GM21737 (cell line): ENCODE measurements around the gene EARS2.

ENCODE experiments used
- ATAC-seq: cut with Tn5 transposase; IDR thresholded peaks from one replicate; pipeline ENCODE4 v1.9.1; 2021; ENCODE audit warnings: mild to moderate bottlenecking, moderate library complexity; ENCODE audit not compliant: unreplicated experiment

EARS2 gene

GRCh38 chr16:23508589-23509440 is 48.3 kb downstream of the EARS2 start:
- no peak for ATAC-seq

GRCh38 chr16:23506606-23506994 is 50.5 kb downstream of the EARS2 start:
- no peak for ATAC-seq

DNA sequence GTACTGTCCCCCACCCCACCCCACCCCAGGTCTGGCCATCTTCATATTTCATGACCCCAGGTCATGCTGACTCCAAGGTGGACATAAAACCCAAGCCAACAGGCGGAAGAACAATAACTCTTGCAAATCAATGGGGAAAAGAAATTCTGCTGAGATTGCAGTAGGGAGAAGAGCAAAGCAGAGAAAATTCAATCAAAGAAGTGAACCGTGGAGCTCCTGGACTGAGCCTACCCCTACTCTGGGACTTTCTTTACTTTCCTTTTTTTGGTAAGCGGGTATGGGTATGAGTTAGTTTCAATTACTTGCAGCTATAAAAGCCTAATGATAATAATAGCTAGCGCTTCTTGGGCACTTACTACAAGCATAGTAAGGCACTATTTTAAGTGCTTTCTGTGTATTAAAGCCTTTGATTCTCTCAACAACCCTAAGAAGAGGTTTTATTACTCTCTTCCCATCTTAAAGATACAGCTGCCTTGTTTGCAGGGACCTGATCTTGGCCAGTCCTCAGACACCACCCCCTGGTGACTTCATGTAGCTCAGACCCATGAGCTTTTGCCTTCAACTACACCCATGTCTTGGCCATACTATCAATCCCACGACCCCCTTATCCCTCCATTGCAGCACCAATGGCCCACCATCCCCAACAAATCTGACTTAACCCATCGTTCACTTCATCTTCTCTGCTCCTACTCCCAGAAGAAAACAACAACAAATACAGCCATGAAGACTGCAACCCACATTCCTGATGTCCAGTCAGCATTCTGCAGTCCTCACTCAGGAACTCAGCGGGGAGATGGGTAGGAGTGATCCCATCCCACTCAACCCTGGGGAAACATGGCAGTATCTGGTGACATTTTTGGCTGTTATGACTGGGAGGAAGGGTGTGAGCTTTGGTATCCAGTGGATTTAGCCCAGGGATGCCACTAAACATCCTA is 51.2 kb downstream of the EARS2 start:
- no peak for ATAC-seq

DNA sequence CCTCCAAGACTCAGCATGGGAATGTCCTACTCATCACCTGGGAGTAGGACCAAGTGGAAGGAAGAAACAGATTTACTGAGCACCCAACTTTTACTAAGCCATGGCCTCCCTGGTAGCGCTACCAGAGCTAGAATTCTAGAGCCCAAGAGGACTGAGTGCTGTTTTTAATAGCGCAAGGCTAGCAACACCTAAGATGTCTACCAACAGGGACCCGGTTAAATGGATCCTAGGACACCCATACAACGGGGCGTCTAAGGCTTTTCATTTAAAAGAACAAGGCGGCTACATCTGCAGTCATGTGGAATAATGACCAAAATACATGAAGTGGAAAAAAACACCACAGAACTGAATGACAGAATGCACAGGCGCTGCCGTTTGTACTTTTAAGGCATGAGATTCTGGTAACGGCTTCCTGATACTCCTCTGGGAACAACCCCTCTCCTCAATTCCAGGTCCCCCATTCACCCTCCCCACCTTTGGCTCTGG is 51.9 kb downstream of the EARS2 start:
- ATAC-seq: peak; percentile 7

GRCh38 chr16:23504453-23505179 is 52.5 kb downstream of the EARS2 start:
- ATAC-seq: peak; percentile 56

DNA sequence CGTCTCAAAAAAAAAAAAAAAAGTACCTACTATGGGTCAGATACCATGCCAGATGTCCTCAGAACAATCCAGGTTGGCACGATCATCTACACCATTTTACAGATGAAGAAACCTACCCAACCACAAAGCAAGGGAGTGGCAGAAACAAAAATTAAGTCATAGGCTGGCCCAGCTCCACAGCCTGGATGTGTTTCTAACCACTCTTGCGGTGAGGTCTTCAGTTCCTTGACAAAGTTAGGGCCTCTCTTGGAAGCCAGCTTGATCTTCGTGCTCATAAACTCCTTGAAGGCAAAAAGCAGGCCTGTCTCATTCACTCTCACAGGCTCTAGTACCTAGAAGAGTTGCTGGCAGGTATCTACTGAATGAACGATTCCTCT is 53.1 kb downstream of the EARS2 start:
- ATAC-seq: no peak

- ATAC-seq: no peak
These were observed 54.7 kb downstream of the EARS2 start for GRCh38 chr16:23502466-23502865.

GRCh38 chr16:23501291-23501690 is 55.9 kb downstream of the EARS2 start:
- no peak for ATAC-seq

DNA sequence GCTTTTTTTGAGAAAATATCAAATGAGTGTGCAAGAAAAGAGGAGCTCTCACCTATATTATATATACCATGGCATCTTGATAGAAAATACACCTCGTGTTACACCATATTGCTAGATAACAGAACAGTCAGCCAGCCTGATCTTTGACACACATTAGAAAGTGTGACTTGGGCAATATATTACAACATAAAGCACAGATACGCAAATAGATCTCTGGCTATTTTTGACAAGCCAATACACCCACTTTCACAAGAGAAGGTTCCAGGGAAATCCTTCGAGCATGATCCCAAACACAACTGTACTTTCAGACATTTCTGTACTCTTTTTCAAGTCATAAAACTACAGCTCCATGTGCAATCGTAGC is 56.3 kb downstream of the EARS2 start:
- ATAC-seq: no peak

DNA sequence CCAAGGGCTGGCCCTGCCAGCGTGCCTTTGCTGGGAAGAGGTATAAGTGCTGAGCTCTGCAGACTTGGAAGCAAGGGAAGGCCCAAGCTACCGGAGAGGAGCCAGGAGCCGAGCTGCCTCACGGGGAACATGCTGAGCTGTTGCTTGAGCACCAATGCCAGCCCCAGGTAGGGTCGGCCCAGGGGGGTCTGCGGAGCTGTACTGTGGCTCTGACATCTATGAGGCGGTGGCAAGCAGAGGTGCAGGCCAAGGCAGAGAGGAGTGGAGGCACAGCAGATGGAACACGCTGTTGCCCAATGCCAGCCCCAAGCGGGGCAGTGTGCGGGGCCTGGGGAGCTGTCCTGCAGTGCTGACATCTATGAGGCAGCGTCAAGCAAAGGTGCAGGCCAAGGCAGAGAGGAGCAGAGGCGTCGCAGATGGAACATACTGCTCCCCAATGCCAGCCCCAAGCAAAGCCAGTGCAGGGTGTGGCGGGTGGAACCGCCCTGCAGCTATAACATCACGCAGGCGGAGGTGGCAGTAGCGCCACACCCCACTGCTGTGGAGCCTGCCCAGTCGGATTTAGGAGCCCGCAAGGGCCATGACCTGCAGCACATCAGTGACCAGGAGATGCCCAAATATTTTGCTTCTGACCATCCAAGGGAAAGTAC is 56.8 kb downstream of the EARS2 start:
- no peak for ATAC-seq

DNA sequence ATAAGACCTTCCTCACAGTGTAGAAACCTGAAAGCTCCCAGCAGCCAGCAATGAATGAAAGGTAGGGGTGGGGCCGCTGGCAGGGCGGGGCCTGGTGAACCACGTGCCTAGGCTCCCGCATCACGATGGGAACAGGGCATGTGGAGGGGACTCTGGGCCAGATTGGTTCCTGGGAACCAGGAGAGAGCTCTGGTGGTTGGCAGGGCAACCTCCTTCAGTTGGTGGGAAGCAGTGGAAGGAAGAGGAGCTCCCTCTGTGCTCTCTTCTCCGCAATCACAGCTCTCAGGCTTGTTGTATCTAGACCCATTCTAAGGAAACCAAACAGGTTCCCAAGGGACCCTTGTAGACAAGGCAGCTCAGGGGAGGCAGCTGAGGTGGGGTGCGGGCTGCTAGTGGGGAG is 57.3 kb downstream of the EARS2 start:
- no peak for ATAC-seq

DNA sequence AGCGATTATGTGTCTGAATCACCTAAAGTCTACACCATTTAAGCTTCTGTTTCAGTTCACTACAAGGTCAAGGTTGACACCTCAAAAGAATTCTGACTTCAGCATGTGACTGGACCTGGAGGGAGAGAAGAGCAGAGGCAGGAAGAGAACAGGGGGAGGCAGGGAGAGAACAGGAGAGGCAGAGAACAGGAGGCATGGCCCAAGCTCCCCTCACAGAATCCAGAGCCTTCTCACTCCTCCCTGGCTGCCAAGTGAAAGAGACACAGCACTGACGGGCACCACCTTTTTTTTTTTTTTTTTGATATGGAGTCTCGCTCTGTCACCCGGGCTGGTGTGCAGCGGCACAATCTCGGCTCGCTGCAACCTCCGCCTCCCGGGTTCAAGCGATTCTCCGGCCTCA is 58.3 kb downstream of the EARS2 start:
- no peak for ATAC-seq

DNA sequence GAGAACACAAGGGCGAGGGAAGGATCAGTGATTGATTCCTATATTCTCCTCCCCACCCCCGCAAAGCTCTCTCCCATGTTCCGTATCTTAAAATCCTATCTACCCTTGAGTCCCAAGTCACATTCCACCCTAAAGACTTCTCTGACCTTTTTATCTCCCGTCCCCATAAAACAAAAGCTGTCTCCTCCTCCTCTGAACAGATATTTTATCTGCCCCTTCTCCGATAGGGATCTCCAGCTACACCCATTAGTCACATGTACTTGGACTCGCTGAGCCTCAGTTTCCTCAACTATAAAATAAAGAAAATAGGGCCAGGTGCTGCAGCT is 59.6 kb downstream of the EARS2 start:
- no peak for ATAC-seq

- no peak for ATAC-seq
These were observed 60.2 kb downstream of the EARS2 start for GRCh38 chr16:23496821-23497542.

- ATAC-seq: no peak
These were observed 61.5 kb downstream of the EARS2 start for GRCh38 chr16:23495671-23496070.

- ATAC-seq: no peak
These were observed 63.0 kb downstream of the EARS2 start for GRCh38 chr16:23494188-23494587.

GRCh38 chr16:23491490-23492391 is 65.4 kb downstream of the EARS2 start:
- ATAC-seq: no peak

GRCh38 chr16:23486480-23486879 is 70.7 kb downstream of the EARS2 start:
- ATAC-seq: no peak

GRCh38 chr16:23485841-23486240 is 71.3 kb downstream of the EARS2 start:
- no peak for ATAC-seq
